CD4-positive, alpha-beta T cell treated with Interleukin-12 subunit alpha and Interleukin-12 subunit beta, for 1 hour (primary cell): ENCODE results near the gene PAX7.

ENCODE experiments used
- DNase-seq: peaks from one replicate; pipeline ENCODE4 v3.0.0-alpha.2; 2020

The PAX7 gene

GRCh38 chr1:18711003-18711402 is 80.4 kb downstream of the PAX7 start:
- no peak for DNase-seq

GRCh38 chr1:18711536-18712251 is 81.0 kb downstream of the PAX7 start:
- DNase-seq: no peak

- DNase-seq: no peak
Measured at GRCh38 chr1:18712252-18712600, 81.6 kb downstream of the PAX7 start.

- no peak for DNase-seq
Measured at GRCh38 chr1:18714404-18715175, 83.9 kb downstream of the PAX7 start.

- DNase-seq: no peak
Measured at GRCh38 chr1:18716112-18716784, 85.6 kb downstream of the PAX7 start.

GRCh38 chr1:18716785-18717678 is 86.4 kb downstream of the PAX7 start:
- no peak for DNase-seq

GRCh38 chr1:18719786-18720451 is 89.3 kb downstream of the PAX7 start:
- no peak for DNase-seq

- DNase-seq: no peak
Measured at GRCh38 chr1:18721041-18721440, 90.4 kb downstream of the PAX7 start.

- DNase-seq: no peak
Measured at GRCh38 chr1:18721776-18722175, 91.1 kb downstream of the PAX7 start.

- DNase-seq: no peak
Measured at GRCh38 chr1:18722270-18722669, 91.6 kb downstream of the PAX7 start.

- DNase-seq: no peak
Measured at GRCh38 chr1:18723206-18723605, 92.6 kb downstream of the PAX7 start.

GRCh38 chr1:18723701-18724411 is 93.2 kb downstream of the PAX7 start:
- DNase-seq: no peak

- no peak for DNase-seq
Measured at GRCh38 chr1:18724801-18725200, 94.2 kb downstream of the PAX7 start.

- DNase-seq: no peak
Measured at GRCh38 chr1:18725231-18725895, 94.7 kb downstream of the PAX7 start.

GRCh38 chr1:18726368-18726767 is 95.7 kb downstream of the PAX7 start:
- no peak for DNase-seq

- DNase-seq: no peak
Measured at GRCh38 chr1:18727956-18728355, 97.3 kb downstream of the PAX7 start.

GRCh38 chr1:18730321-18730720 is 99.7 kb downstream of the PAX7 start:
- DNase-seq: no peak

GRCh38 chr1:18731148-18731547 is 100.5 kb downstream of the PAX7 start:
- DNase-seq: no peak

GRCh38 chr1:18731591-18732235 is 101.1 kb downstream of the PAX7 start:
- no peak for DNase-seq

- no peak for DNase-seq
Measured at GRCh38 chr1:18732686-18733085, 102.0 kb downstream of the PAX7 start.

GRCh38 chr1:18734001-18734400 is 103.4 kb downstream of the PAX7 start:
- DNase-seq: no peak
